ENCODE results near the gene CCDC134.

GRCh38 chr22:41776381-41776780 lies 24.1 kb upstream of the CCDC134 start:
- TF ChIP-seq, protein P1, sequence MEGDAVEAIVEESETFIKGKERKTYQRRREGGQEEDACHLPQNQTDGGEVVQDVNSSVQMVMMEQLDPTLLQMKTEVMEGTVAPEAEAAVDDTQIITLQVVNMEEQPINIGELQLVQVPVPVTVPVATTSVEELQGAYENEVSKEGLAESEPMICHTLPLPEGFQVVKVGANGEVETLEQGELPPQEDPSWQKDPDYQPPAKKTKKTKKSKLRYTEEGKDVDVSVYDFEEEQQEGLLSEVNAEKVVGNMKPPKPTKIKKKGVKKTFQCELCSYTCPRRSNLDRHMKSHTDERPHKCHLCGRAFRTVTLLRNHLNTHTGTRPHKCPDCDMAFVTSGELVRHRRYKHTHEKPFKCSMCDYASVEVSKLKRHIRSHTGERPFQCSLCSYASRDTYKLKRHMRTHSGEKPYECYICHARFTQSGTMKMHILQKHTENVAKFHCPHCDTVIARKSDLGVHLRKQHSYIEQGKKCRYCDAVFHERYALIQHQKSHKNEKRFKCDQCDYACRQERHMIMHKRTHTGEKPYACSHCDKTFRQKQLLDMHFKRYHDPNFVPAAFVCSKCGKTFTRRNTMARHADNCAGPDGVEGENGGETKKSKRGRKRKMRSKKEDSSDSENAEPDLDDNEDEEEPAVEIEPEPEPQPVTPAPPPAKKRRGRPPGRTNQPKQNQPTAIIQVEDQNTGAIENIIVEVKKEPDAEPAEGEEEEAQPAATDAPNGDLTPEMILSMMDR (conservative IDR thresholded peaks at IDR 0.05 in 1 of 2, IDR thresholded peaks at IDR 0.05 in 1 of 2; ENCODE audit: low read depth in 1 of 2, low read length in 2 of 2) = no peak
- TF ChIP-seq EZH2 (IDR thresholded peaks at IDR 0.05; ENCODE audit: low read length, missing control alignments) = no peak
